Osteocyte (in vitro differentiated cells): ENCODE measurements around the gene ZDHHC17. TPM values are rescaled to one million over a fixed set of nuclear protein-coding genes. Genes with fewer than 3 reads are reported as not detected.

Source experiments
- DNase-seq: peaks from one replicate; pipeline ENCODE4 v3.0.0; 2021; ENCODE audit warnings: mixed read lengths; ENCODE audit not compliant: unreplicated experiment; ENCODE audit errors: extremely low spot score
- H3K27ac Mint-ChIP-seq: one replicate; pipeline ENCODE4 v1.8.0; 2021; ENCODE audit warnings: mild to moderate bottlenecking, mixed read lengths; ENCODE audit not compliant: unreplicated experiment
- H3K27me3 Mint-ChIP-seq: one replicate; pipeline ENCODE4 v1.8.0; 2021; ENCODE audit warnings: mixed read lengths; ENCODE audit not compliant: unreplicated experiment
- H3K36me3 Mint-ChIP-seq: one replicate; pipeline ENCODE4 v1.8.0; 2021; ENCODE audit warnings: mixed read lengths; ENCODE audit not compliant: unreplicated experiment
- H3K4me1 Mint-ChIP-seq: one replicate; pipeline ENCODE4 v1.8.0; 2021; ENCODE audit warnings: mixed read lengths; ENCODE audit not compliant: unreplicated experiment
- H3K4me3 Mint-ChIP-seq: one replicate; pipeline ENCODE4 v1.8.0; 2021; ENCODE audit warnings: mild to moderate bottlenecking, moderate library complexity, mixed read lengths; ENCODE audit not compliant: unreplicated experiment
- H3K9me3 Mint-ChIP-seq: one replicate; pipeline ENCODE4 v1.8.0; 2021; ENCODE audit warnings: mixed read lengths; ENCODE audit not compliant: unreplicated experiment
- total RNA-seq: library from RNA; stranded (reverse); gene quantifications from 2 replicates; pipeline ENCODE4 v1.2.1, GENCODE V29; 2021
- TF ChIP-seq, protein P1 (sequence below): fragments of 200-600 bp; sonication (generic); IDR thresholded peaks from 2 replicates; pipeline ENCODE4 v1.5.0; 2021; ENCODE audit warnings: antibody characterized with exemption, mild to moderate bottlenecking, moderate library complexity

Gene ZDHHC17
- total RNA-seq, 1 donor from 2014 or later: 44.3 TPM

DNA sequence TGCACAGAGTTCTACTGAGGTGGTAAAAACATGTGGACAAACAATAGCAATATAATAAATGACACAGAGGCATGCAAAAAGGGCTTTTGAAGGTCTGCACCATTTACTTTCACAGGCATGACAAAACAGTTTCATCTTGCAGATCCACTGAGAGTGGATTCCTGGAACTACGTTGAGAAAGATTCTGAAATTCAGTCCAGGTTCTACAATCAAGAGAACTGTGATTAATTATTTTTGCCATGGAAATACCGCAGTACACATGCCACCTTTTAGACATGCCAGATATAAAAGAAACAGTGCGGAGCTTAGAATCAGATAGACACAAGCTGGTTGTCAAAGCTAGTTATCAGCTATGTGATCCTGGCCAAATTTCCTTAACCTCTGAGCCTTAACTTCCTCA is 110.1 kb downstream of the ZDHHC17 start:
- H3K36me3 Mint-ChIP-seq: no peaks in the 10 kb centered on the region
- no peak for DNase-seq
- H3K4me3 Mint-ChIP-seq: no peak overlapping the region

DNA sequence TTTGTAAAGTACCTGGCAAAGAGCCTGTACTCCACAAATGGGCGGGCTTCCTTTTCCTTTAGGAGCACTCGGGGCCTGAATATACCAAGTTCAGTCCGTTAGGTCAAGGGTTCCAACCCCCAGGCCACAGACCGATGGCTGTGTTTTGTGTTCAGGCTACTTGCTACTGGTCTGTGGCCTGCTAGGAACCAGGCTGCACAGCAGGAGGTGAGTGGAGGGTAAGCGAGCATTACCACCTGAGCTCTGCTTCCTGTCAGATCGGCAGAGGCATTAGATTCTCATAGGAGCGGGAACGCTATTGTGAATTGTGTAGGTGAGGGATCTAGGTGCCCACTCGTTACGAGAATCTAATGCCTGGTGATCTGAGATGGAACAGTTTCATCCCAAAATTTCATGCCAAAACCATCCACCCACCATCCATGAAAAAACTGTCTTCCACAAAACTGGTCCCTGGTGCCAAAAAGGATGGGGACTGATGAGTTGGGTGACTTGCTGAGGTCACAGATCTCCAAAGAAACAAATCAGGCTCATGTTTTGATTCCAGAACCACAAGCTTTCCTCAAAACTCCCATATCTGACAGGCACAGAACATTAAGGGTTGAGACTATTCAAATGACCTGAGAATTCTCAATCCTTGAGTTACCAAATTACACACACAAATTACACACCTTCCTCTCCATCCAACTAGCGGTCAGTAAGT is 110.7 kb downstream of the ZDHHC17 start:
- Mint-ChIP-seq H3K36me3 (no peaks in the 10 kb centered on the region), H3K27ac (no peak overlapping the region), H3K9me3 (no peaks in the 10 kb centered on the region), H3K4me3 (no peak overlapping the region), H3K27me3 (no peaks in the 10 kb centered on the region), H3K4me1 (peaks cover 20% of the 10 kb centered on the region)
- TF ChIP-seq, protein P1, sequence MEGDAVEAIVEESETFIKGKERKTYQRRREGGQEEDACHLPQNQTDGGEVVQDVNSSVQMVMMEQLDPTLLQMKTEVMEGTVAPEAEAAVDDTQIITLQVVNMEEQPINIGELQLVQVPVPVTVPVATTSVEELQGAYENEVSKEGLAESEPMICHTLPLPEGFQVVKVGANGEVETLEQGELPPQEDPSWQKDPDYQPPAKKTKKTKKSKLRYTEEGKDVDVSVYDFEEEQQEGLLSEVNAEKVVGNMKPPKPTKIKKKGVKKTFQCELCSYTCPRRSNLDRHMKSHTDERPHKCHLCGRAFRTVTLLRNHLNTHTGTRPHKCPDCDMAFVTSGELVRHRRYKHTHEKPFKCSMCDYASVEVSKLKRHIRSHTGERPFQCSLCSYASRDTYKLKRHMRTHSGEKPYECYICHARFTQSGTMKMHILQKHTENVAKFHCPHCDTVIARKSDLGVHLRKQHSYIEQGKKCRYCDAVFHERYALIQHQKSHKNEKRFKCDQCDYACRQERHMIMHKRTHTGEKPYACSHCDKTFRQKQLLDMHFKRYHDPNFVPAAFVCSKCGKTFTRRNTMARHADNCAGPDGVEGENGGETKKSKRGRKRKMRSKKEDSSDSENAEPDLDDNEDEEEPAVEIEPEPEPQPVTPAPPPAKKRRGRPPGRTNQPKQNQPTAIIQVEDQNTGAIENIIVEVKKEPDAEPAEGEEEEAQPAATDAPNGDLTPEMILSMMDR: no peak
- no peak for DNase-seq

More for the DNA sequence above, 110.1 kb downstream of the ZDHHC17 start:
- no peaks in the 10 kb centered on the region for H3K9me3 Mint-ChIP-seq
- no peak overlapping the region for H3K27ac Mint-ChIP-seq
- TF ChIP-seq, protein P1: no peak
- peaks cover 16% of the 10 kb centered on the region for H3K4me1 Mint-ChIP-seq
- H3K27me3 Mint-ChIP-seq: no peaks in the 10 kb centered on the region

DNA sequence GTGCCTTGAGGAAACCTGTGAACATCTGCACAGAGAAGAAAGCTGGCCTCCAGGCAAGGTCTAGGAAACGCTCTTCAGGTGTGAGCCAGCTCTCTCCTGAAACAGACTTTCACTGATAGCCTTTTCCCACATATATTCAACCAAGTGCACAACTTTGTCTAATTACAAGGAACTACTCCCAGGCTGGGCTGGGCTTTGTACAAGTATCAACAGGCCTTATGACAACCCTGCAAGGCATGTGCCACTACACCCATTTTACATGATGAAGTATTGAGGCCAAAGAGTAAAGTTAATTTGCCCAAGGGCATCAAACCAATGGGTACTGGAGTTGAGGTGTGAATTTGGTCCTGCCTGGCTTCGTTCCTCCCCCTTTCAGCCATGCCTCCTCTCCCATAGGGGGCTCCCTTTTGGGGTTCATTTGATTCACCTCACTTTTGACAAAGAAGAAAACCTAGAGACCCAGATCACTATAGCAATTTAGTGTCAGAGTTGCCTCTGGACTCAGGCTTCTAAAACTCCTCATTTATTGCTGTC is 112.8 kb downstream of the ZDHHC17 start:
- DNase-seq: no peak
- TF ChIP-seq, protein P1: no peak
- Mint-ChIP-seq H3K27ac (no peak overlapping the region), H3K9me3 (no peaks in the 10 kb centered on the region), H3K27me3 (no peaks in the 10 kb centered on the region), H3K36me3 (no peaks in the 10 kb centered on the region), H3K4me3 (peak overlapping the region; percentile 98), H3K4me1 (peaks cover 38% of the 10 kb centered on the region)

DNA sequence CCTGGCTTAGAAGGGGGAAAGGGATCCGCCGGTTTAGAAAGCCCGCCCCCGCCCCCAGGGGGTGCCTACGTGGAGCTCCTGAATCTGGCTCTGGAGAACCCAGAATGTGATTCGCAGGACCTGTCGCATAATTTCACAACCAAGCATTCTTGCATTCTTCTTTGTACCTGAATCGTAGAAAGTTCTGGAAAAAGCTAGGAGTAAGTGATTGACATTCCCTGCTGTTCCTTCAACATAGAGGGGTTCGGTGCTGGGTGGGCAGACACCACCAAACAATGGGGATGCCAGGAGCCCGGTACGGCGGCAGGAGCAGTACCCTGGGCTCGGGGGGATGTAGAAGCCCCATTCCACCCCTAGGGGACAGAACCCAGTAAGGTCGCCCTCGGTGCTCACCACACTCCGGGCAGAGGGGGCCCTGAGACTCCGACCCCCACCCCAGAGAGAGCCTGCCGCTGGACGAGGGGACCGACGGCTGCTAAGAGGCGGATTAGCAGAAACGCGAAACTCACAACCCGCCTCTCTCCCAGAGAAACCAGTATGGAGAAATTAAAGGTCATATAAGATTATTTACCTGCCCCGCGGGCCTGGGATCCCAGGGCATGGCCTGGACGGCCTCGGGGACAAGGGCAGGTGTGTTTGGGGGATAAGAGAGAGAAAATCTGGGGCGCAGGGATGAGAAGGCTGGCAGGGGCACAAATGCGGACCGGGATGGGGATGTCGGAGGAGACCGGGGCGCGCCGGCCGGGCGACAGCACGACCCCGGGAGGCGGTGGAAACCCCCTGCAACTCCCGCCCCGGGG is 114.4 kb downstream of the ZDHHC17 start:
- H3K27me3 Mint-ChIP-seq: no peaks in the 10 kb centered on the region
- no peak for DNase-seq
- no peaks in the 10 kb centered on the region for H3K36me3 Mint-ChIP-seq
- peaks cover 48% of the 10 kb centered on the region for H3K4me1 Mint-ChIP-seq
- peak overlapping the region; percentile 98 for H3K4me3 Mint-ChIP-seq
- peak overlapping the region; percentile 93 for H3K27ac Mint-ChIP-seq
- no peaks in the 10 kb centered on the region for H3K9me3 Mint-ChIP-seq
- TF ChIP-seq, protein P1: peak; percentile 28
